CD4-positive, CD25-positive, alpha-beta regulatory T cell (primary cell): Measurements from ENCODE around the gene SLC35E2B. TPM values are rescaled to one million over a fixed set of nuclear protein-coding genes. Genes with fewer than 3 reads are reported as not detected.
"Not testable (repeated sequence)": the region's sequence is repeated elsewhere in the genome, so short reads cannot be mapped to it uniquely, and the experiment has no call there.

ENCODE experiments used
- ATAC-seq, 2 donors: fragments of 150-1000 bp; cut with Tn5 transposase; one replicate each; pipeline ENCODE4 v1.10.0; 2021; ENCODE audit warnings: low read depth in 2 of 2, moderate number of reproducible peaks in 2 of 2, moderate library complexity in 1 of 2
- DNase-seq, 3 donors: peaks; one replicate each; pipeline versions ENCODE4 v3.0.0 to v3.0.0-alpha.2; 2012 to 2022; ENCODE audit warnings: mixed read lengths in 1 of 3
- H3K27ac ChIP-seq: one replicate; pipeline ENCODE4 v1.7.0; 2013; ENCODE audit warnings: mild to moderate bottlenecking, low read length; ENCODE audit not compliant: insufficient read depth, poor library complexity, severe bottlenecking
- H3K27me3 ChIP-seq: one replicate; pipeline ENCODE4 v1.7.0; 2013; ENCODE audit warnings: low read length; ENCODE audit not compliant: control insufficient read depth, insufficient read depth
- H3K36me3 ChIP-seq: one replicate; pipeline ENCODE4 v1.7.0; 2013; ENCODE audit warnings: mild to moderate bottlenecking, low read length, moderate library complexity; ENCODE audit not compliant: control insufficient read depth, insufficient read depth
- H3K4me1 ChIP-seq: 2 replicates; pipeline ENCODE4 v1.7.0; 2013; ENCODE audit warnings: mild to moderate bottlenecking, low read length; ENCODE audit not compliant: insufficient read depth, control insufficient read depth, poor library complexity, severe bottlenecking
- H3K4me3 ChIP-seq: one replicate; pipeline ENCODE4 v1.7.0; 2013; ENCODE audit warnings: low read depth, mild to moderate bottlenecking, low read length, moderate library complexity
- H3K9me3 ChIP-seq, 2 experiments: 1 replicate in 1 of 2; 2 replicates in 1 of 2; pipeline ENCODE4 v1.7.0; 2013; ENCODE audit warnings: low read length in 2 of 2, mild to moderate bottlenecking in 1 of 2, moderate library complexity in 1 of 2; ENCODE audit not compliant: control insufficient read depth in 2 of 2
- H3K27ac Mint-ChIP-seq, 3 donors: one replicate each; pipeline ENCODE4 v1.8.0; 2020 to 2022; ENCODE audit warnings: mild to moderate bottlenecking in 3 of 3, mixed read lengths in 3 of 3, moderate library complexity in 2 of 3
- H3K27me3 Mint-ChIP-seq: one replicate; pipeline ENCODE4 v1.8.0; 2022; ENCODE audit warnings: mild to moderate bottlenecking, mixed read lengths
- H3K36me3 Mint-ChIP-seq: one replicate; pipeline ENCODE4 v1.8.0; 2020; ENCODE audit warnings: mixed read lengths
- H3K4me1 Mint-ChIP-seq, 4 donors: one replicate each; pipeline ENCODE4 v1.8.0; 2020 to 2022; ENCODE audit warnings: mixed read lengths in 4 of 4, mild to moderate bottlenecking in 1 of 4
- H3K4me3 Mint-ChIP-seq, 4 donors: one replicate each; pipeline ENCODE4 v1.8.0; 2020 to 2022; ENCODE audit warnings: mild to moderate bottlenecking in 4 of 4, mixed read lengths in 4 of 4, moderate library complexity in 3 of 4
- H3K9me3 Mint-ChIP-seq, 7 donors: one replicate each; pipeline ENCODE4 v1.8.0; 2020 to 2022; ENCODE audit warnings: mixed read lengths in 7 of 7, mild to moderate bottlenecking in 3 of 7, moderate library complexity in 2 of 7
- polyA plus RNA-seq, 4 donors: library from polyadenylated mRNA; unstranded; fragments of 300-500 nt; fragmentation: Illumina TruSeq; gene quantifications; one replicate each; pipeline ENCODE4 v1.2.3, GENCODE V29; 2021
- total RNA-seq: library from RNA; stranded (reverse); gene quantifications from one replicate; pipeline ENCODE4 v1.2.3, GENCODE V29; 2022

The SLC35E2B gene
- total and polyA plus RNA-seq, 5 donors from 2014 or later = 25.8 to 77.6 (median 31.7) TPM

GRCh38 chr1:1677718-1678580 is 14.6 kb downstream of the SLC35E2B start:
- H3K27me3 Mint-ChIP-seq = no peaks in the 10 kb centered on the region
- H3K27me3 ChIP-seq = no peaks in the 10 kb centered on the region
- ATAC-seq = peak; percentile 70 to 77

GRCh38 chr1:1676087-1676486 is 16.5 kb downstream of the SLC35E2B start:
- ATAC-seq, H3K4me3 ChIP-seq, DNase-seq, H3K27me3 Mint-ChIP-seq, H3K36me3 ChIP-seq, H3K9me3 Mint-ChIP-seq, H3K27ac Mint-ChIP-seq, H3K27me3 ChIP-seq, H3K4me3 Mint-ChIP-seq, H3K27ac ChIP-seq, H3K36me3 Mint-ChIP-seq, H3K9me3 ChIP-seq: not testable (repeated sequence)
- peaks cover 18% of the 10 kb centered on the region for H3K4me1 ChIP-seq
- peaks cover 0 to 29% (median 18%) of the 10 kb centered on the region in 4 donors for H3K4me1 Mint-ChIP-seq

More at GRCh38 chr1:1677718-1678580, 14.6 kb downstream of the SLC35E2B start:
- peak overlapping the region; percentile 79 for H3K27ac ChIP-seq
- Mint-ChIP-seq H3K4me1 (peaks cover 0 to 37% (median 23%) of the 10 kb centered on the region in 4 donors), H3K27ac (peak overlapping the region; percentile 98 to 100 (median 99)), H3K9me3 (peaks cover 0 to 2% (median 0%) of the 10 kb centered on the region in 7 donors), H3K36me3 (peaks cover 7% of the 10 kb centered on the region), H3K4me3 (peak overlapping the region; percentile 81 to 96 (median 94))
- H3K36me3 ChIP-seq = no peaks in the 10 kb centered on the region
- H3K4me1 ChIP-seq = peaks cover 18% of the 10 kb centered on the region
- H3K9me3 ChIP-seq = no peaks in the 10 kb centered on the region
- H3K4me3 ChIP-seq = peak overlapping the region; percentile 72
- DNase-seq = peak; percentile 31 to 71 (median 57)

- not testable (repeated sequence) for H3K27me3 ChIP-seq, ATAC-seq, H3K9me3 Mint-ChIP-seq, H3K36me3 Mint-ChIP-seq, H3K9me3 ChIP-seq, H3K27ac ChIP-seq, H3K27me3 Mint-ChIP-seq, DNase-seq, H3K4me3 Mint-ChIP-seq, H3K36me3 ChIP-seq, H3K4me3 ChIP-seq, H3K27ac Mint-ChIP-seq
- peaks cover 18% of the 10 kb centered on the region for H3K4me1 ChIP-seq
- H3K4me1 Mint-ChIP-seq = peaks cover 0 to 24% (median 18%) of the 10 kb centered on the region in 4 donors
Observed at GRCh38 chr1:1675218-1675617, 17.4 kb downstream of the SLC35E2B start.

- H3K27ac ChIP-seq, DNase-seq, H3K27me3 ChIP-seq, H3K4me3 ChIP-seq, H3K4me3 Mint-ChIP-seq, ATAC-seq, H3K9me3 ChIP-seq, H3K9me3 Mint-ChIP-seq, H3K27me3 Mint-ChIP-seq, H3K36me3 Mint-ChIP-seq: not testable (repeated sequence)
- Mint-ChIP-seq H3K4me1 (peaks cover 0 to 24% (median 19%) of the 10 kb centered on the region in 4 donors), H3K27ac (peak overlapping the region in 2 of 3 donors; percentile 69 to 91)
- peaks cover 18% of the 10 kb centered on the region for H3K4me1 ChIP-seq
- peaks cover 10% of the 10 kb centered on the region for H3K36me3 ChIP-seq
Observed at GRCh38 chr1:1674806-1675205, 17.8 kb downstream of the SLC35E2B start.

- DNase-seq = no peak
- Histone ChIP-seq H3K4me1 (peaks cover 1% of the 10 kb centered on the region), H3K27me3 (no peaks in the 10 kb centered on the region), H3K9me3 (no peaks in the 10 kb centered on the region), H3K4me3 (no peak overlapping the region), H3K36me3 (peaks cover 22% of the 10 kb centered on the region), H3K27ac (no peak overlapping the region)
- H3K36me3 Mint-ChIP-seq = peaks cover 6% of the 10 kb centered on the region
- no peak for ATAC-seq
- no peaks in the 10 kb centered on the region for H3K9me3 Mint-ChIP-seq
- H3K4me1 Mint-ChIP-seq = peaks cover 0 to 6% (median 2%) of the 10 kb centered on the region in 4 donors
- no peak overlapping the region for H3K4me3 Mint-ChIP-seq
- H3K27ac Mint-ChIP-seq = peak overlapping the region in 1 of 3 donors; percentile 34
- H3K27me3 Mint-ChIP-seq = no peaks in the 10 kb centered on the region
Observed at GRCh38 chr1:1672181-1672965, 20.2 kb downstream of the SLC35E2B start.

- Mint-ChIP-seq H3K4me1 (peaks cover 0 to 7% (median under 1%) of the 10 kb centered on the region in 4 donors), H3K36me3 (peaks cover 7% of the 10 kb centered on the region)
- peaks cover 23% of the 10 kb centered on the region for H3K36me3 ChIP-seq
Observed at GRCh38 chr1:1671365-1672119, 21.1 kb downstream of the SLC35E2B start.

GRCh38 chr1:1670866-1671265 is 21.7 kb downstream of the SLC35E2B start:
- H3K9me3 ChIP-seq = no peaks in the 10 kb centered on the region
- H3K27me3 ChIP-seq = no peaks in the 10 kb centered on the region
- no peak for DNase-seq
- H3K4me3 ChIP-seq = no peak overlapping the region
- no peak overlapping the region for H3K4me3 Mint-ChIP-seq
- H3K9me3 Mint-ChIP-seq = no peaks in the 10 kb centered on the region
- H3K27me3 Mint-ChIP-seq = no peaks in the 10 kb centered on the region
- peaks cover 7% of the 10 kb centered on the region for H3K36me3 Mint-ChIP-seq
- peaks cover 0 to 7% (median under 1%) of the 10 kb centered on the region in 4 donors for H3K4me1 Mint-ChIP-seq
- ATAC-seq = no peak
- no peak overlapping the region for H3K27ac Mint-ChIP-seq
- no peak overlapping the region for H3K27ac ChIP-seq
- H3K36me3 ChIP-seq = peaks cover 27% of the 10 kb centered on the region
- no peaks in the 10 kb centered on the region for H3K4me1 ChIP-seq

More at GRCh38 chr1:1671365-1672119, 21.1 kb downstream of the SLC35E2B start:
- no peak for ATAC-seq
- Mint-ChIP-seq H3K4me3 (no peak overlapping the region), H3K27ac (peak overlapping the region in 1 of 3 donors; percentile 32), H3K9me3 (no peaks in the 10 kb centered on the region), H3K27me3 (no peaks in the 10 kb centered on the region)
- no peaks in the 10 kb centered on the region for H3K9me3 ChIP-seq
- no peak overlapping the region for H3K27ac ChIP-seq
- no peak overlapping the region for H3K4me3 ChIP-seq
- H3K27me3 ChIP-seq = no peaks in the 10 kb centered on the region
- no peak for DNase-seq
- H3K4me1 ChIP-seq = no peaks in the 10 kb centered on the region
